HK-2 (cell line): ENCODE data around the gene SLC6A9.

Experiments
- DNase-seq: peaks from one replicate; pipeline ENCODE4 v3.0.0-alpha.2; 2018; ENCODE audit not compliant: unreplicated experiment

Gene SLC6A9

GRCh38 chr1:44031252-44032169 lies at the start of gene SLC6A9:
Gene SLC6A9 (minus strand): TSS chr1:44031462. CDS start chr1:44024277, 7,185 bp downstream.
- DNase-seq, result no peak

DNA sequence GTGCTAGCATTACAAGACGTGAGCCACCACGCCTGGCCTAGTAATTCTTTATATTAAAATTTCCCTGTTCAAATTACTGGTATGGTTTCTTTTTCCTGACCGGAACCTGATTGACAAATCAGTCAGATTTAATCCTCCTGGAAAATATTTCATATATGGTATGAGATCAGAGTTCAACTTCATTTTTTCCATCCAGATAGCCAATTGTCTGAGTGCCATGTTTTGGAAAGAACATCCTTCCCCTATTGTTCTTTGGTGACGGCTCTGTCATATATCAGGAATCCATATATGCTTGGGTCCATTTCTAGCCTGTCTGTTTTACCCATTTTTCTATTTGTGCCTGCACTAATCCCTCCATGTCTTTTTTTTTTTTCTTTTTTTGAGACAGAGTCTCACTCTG lies 48.3 kb upstream of the SLC6A9 start:
- no peak for DNase-seq

DNA sequence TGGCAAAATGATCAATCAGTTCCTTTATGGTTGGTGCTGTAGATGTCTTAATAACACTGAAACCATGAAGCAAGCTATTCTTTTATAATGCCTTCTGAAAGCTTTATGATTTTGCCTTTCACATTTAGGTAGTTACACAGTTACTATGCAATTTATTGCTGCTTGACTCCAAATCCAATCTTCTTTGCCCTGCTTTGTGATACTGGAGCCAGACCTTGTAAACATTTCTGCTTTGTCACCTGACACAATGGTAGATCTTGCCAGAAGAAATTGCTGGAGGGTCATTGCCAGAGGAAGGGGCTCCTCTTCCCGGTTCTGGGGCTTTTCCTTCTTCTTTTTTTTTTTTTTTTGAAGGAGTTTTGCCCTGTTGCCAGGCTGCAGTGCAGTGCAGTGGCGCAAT lies 46.8 kb upstream of the SLC6A9 start:
- DNase-seq, result no peak

GRCh38 chr1:44077421-44077820 lies 46.2 kb upstream of the SLC6A9 start:
- no peak for DNase-seq

DNA sequence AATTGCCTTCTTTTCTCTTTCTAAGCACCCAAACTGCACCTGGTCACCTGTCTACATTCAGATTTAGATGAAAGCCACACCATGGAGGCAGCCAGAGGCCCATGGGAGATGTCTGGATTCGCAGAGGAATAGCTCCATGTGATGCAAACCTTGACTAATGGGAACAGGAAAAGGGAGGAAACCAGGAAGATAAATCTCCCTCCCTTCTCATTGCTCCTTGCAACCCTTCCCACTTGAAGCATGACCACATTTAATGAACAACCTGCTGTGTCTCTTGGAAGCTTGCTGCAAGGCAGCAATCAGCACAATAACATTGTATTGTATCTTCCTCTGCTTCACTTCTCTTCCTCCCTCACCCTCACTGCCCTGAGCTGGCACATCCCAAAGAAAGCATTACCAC lies 44.8 kb upstream of the SLC6A9 start:
- peak; percentile 5 for DNase-seq

- no peak for DNase-seq
Measured at GRCh38 chr1:44074415-44074814, 43.2 kb upstream of the SLC6A9 start.

DNA sequence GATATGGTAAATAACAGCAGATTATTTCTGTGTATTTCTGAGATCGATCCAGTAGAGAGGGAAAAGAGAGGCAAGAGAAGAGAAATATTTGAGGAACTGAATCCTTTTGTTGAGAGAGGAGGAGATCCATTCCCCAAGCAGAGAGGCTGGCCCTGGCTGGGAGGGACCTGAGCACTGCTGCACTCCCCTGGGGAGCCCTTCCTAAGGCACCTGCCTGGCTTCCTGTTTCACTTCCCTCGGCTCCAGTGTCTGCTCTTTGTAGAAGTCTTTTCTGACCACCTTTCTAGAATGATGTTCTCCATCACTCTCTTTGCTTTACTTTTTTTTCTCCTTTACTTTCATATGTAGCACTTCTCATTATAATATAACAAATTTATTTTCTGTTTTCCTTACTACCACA lies 42.3 kb upstream of the SLC6A9 start:
- DNase-seq, result no peak

DNA sequence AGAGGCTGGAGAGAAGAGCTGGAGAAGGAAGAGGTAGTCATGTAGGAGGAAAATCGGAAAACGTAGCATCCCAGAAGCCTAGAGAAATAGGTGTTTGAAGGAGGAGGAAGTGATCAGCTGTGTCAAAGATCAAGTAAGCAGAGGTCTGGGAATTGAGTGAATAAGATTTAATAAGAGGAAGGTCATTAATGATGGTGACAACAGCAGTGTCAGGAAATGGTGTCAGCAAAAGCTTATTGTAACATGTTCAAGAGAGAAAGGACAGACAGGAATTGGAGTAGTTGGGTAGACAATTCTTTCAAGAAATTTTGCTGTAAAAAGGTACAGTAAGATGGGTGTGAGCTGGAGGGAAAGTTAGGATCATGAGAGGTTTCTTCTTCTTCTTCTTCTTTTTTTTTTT lies 41.6 kb upstream of the SLC6A9 start:
- DNase-seq, result no peak

DNA sequence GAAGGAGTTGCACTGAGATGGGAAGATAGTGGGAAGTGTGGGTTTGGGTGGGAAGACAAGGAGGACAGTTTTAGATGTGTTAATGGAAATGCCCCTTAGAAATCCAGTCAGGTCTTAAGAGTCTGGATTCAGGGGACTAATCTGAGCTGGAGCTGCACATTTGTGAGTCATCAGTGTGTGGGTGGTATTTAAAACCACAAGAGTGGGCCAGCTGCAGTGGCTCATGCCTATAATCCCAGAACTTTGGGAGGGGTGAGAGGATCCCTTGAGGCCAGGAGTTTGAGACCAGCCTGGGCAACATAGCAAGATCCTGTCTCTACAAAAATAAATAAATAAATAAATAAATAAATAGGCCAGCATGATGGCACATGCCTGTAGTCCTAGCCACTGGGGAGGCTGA lies 40.9 kb upstream of the SLC6A9 start:
- DNase-seq, result no peak

GRCh38 chr1:44071461-44071860 lies 40.2 kb upstream of the SLC6A9 start:
- DNase-seq, result no peak

DNA sequence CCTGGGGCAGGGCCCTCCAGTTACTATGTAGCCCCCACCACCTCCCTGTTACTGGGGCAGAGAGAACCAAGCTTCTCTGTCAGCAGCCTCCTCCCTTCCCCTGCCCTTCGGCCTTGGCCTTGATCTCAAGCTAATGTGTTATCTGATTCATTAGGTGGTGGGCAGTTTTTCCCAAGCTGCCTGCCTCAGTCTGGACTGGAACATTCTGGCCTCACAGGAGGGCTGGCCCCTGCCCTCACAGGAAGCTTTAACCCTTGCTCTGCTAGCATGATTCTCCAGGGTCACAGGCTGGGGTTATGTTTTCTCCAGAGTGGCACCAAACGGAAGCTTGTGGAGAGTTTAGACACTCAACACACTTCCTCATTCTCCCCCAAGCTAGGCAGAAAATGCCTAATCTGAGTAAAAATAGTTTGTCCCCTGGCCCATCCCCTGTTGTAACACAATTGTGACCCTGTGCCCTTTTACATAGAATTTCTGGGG lies 37.2 kb upstream of the SLC6A9 start:
- DNase-seq, result no peak

- no peak for DNase-seq
Measured at GRCh38 chr1:44067266-44068250, 36.3 kb upstream of the SLC6A9 start.

GRCh38 chr1:44062656-44063179 lies 31.5 kb upstream of the SLC6A9 start:
- no peak for DNase-seq

DNA sequence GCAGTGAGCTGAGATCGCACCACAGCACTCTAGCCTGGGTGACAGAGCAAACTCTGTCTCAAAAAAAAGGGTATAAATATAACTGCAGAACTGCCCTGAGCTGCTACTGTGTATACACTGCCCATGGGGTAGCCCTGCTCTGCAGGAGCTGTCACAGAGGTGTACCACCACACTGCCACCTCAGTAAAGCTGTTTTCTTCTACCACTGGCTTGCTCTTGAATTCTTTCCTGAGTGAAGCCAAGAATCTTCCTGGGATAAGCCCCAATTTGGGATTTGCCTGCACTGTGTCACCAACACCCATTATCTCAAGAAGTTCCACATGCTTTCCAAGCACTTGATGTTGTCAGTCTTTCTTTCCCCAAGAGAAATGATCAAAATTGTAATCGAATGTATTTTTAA lies 30.6 kb upstream of the SLC6A9 start:
- no peak for DNase-seq

DNA sequence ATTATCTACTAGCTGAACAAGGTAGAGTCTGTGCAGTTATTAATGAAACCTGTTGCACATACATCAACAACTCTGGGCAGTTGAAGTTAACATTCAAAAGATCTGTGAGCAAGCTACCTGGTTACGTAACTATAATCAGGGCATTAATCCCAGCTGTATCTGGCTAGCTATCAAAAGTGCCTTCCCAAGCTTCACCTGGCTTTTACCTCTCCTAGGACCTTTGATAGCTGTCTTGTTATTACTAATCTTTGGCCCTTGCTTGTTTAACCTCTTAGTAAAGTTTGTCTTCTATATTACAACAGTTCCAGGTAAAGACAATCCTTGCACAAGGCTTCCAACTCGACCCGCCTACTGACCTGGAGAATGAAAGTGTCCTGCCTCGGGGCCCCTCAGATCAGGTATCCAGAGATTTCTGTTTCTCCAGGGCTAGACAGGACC lies 29.6 kb upstream of the SLC6A9 start:
- no peak for DNase-seq

DNA sequence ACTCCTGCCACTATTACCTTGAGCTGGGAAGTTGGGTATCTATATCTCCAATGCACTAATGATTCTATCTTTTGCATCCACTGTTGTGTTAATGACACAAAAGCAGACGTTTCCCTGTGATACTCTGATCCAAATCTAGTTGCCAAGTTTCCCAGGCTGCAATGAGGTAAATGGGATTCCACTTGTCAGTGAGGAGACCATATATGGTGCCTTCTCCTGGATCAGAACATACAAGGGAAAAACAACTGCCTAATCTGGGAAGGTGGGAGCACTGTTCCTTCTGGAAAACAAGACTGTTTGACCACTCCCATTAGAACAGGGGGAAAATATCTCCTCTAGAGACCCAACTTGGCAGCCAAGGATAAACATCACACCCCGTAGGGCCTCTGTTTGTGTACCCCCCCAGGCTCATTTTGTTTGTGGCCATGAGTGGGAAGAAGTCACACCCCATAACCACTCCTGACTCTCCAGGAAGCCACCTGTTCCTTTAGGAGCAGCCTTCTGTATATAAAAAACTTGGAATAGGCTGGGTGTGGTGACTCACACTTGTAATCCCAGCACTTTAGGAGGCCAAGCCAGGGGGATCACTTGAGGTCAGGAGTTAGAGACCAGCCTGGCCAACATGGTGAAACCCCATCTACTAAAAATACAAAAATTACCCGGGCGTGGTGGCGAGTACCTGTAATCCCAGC lies 28.5 kb upstream of the SLC6A9 start:
- DNase-seq, result no peak

DNA sequence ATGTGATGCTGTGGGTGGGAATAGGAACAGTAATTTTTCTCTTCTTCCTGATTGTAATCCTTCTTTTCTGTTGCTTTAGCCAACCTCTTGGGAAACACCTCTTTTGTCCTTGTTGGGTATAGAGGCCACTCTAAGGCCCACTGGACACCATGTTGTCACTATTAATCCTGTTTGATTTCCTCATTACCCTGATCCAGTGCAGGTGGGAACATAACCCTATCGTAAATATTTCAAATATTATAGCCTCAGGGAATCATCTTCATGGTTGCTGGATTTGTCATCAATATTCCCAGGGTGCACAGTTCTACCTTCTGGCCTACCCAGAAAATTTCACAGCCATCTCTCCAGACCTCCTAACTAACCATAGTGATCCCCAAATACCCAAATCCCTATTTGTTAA lies 27.9 kb upstream of the SLC6A9 start:
- DNase-seq, result no peak

DNA sequence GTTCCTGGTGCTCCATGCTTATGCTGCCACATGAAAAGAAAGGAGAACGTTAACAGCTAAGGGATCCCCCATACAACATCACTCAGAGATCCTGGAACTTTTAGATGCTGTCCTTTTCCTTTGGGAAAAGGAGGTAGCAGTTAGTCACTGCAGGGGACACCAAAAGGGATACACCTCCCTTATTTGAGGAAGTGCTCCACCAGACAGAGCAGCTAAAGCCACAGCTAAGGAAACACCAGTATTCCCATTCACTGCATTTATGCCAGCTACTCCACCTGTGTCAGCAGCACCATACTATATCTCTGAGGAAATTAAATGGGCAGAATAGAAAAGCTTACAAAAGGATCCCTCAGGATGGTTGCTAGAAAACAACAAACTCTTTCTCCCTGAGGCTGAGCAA lies 26.0 kb upstream of the SLC6A9 start:
- no peak for DNase-seq

DNA sequence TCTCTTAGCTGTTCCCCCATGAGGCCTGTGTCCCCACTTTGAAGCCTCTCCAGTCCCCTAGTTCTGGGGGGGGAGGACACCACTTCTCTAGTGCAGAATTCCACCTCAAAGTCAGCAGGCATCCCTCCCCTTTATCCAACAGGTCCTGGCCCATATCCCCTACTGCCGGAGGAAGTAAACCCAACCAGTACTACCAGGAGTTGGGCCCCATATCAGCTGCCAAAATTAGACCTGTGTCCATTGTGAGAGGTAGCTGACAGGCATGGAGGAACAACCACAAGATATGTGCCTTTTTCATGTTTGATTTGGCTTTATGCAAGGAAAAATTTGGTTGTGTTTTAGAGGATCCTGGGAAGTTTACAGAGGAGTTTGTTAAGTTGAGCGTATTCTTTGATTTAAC lies 22.1 kb upstream of the SLC6A9 start:
- no peak for DNase-seq

GRCh38 chr1:44050261-44050660 lies 19.0 kb upstream of the SLC6A9 start:
- no peak for DNase-seq

- DNase-seq, result no peak
Measured at GRCh38 chr1:44049839-44050238, 18.6 kb upstream of the SLC6A9 start.
